Suppressor macrophage treated with lipopolysaccharide for 1 hour (primary cell): ENCODE data around the gene NUDT9.
"Not testable (repeated sequence)": the region's sequence is repeated elsewhere in the genome, so short reads cannot be mapped to it uniquely, and the experiment has no call there.

Experiments
- DNase-seq, 3 donors: peaks; one replicate each; pipeline ENCODE4 v3.0.0-alpha.2; 2020 to 2022

The NUDT9 gene, protein sequence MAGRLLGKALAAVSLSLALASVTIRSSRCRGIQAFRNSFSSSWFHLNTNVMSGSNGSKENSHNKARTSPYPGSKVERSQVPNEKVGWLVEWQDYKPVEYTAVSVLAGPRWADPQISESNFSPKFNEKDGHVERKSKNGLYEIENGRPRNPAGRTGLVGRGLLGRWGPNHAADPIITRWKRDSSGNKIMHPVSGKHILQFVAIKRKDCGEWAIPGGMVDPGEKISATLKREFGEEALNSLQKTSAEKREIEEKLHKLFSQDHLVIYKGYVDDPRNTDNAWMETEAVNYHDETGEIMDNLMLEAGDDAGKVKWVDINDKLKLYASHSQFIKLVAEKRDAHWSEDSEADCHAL

DNA sequence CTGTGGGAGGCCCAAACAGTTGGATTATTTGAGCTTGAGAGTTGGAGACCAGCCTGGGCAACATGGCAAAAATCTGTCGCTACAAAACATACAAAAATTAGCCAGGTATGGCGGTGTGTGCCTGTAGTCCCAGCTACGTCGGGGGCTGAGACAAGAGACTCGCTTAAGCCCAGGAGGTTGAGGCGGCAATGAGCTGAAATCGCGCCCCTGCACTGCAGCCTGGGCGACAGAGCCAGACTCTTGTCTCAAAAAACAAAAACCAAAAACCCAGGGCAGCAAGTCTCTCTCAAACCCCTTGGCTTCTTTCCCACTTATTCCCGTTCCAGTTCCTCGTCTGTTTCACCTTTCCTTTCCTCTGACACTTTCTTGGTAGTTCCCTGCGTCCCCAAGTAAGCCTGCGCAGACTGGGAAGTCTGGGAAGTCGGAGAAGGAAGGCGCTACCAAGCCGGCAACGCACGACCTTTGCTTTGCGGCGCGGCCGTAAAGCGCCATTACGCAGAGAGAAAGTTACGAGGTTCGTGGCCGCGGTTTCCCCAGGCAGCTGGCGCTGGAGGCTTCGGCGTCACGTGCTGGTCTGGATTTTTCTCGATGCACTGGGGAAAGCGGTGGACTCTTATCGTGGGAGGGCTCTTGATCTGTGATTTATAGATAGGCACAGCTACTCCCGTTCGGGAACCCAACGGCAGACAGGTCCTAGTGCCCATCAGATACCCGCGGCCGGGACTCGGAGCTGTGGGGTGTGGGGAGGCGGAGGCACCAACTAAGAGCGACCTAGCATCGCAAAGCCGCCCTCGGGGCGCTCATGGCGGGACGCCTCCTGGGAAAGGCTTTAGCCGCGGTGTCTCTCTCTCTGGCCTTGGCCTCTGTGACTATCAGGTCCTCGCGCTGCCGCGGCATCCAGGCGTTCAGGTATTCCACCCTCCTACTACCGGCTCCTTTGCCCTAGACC, at the start of gene NUDT9:
Gene NUDT9 (plus strand): TSS at position 470 of the 949 bp plus-strand sequence. CDS start 333 bp downstream, at position 803.
- peak; percentile 94 to 96 (median 95) for DNase-seq

GRCh38 chr4:87375719-87376291, 46.6 kb upstream of the NUDT9 start:
- peak; percentile 67 to 76 (median 76) for DNase-seq

DNA sequence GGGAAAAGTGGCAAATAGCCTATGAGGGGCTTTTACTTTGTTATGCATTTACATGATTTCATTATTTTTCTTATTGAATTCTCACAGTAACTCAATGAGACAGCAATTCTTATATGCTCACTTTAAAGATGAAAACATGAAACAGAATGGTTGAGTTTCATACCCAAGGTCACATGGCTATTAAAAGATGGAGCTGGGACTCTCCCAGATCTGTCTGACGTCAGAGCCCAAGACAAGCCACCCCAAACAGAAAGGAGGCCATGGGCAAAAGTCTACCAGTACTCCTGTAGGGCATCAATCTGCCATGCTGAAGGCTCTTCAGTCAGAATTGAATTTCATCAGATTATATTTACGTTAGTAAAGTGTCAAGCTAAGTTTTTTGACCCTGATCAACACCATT, 44.6 kb upstream of the NUDT9 start:
- no peak for DNase-seq

- DNase-seq = no peak
Observed at GRCh38 chr4:87382116-87382515, 40.3 kb upstream of the NUDT9 start.

DNA sequence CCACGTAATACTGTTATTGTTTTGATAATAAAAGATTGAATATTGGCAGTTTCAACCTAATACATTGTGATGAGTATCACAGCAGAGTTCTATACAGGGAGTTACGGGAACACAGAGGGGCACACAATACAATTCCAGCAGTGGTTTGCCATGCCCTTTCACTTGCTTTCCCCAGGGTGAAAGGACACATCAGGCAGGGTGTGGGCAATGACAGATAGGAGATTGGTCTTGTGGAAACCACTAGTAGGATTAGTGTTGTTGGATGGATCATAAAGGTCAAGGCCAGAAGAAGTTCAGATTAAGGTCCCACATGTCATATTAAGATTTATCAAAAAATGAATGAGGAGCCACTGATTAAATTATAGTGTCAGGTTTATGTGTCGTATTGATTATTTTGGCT, 39.4 kb upstream of the NUDT9 start:
- no peak for DNase-seq

- not testable (repeated sequence) for DNase-seq
Observed at GRCh38 chr4:87384466-87385132, 37.8 kb upstream of the NUDT9 start.

GRCh38 chr4:87387237-87387636, 35.1 kb upstream of the NUDT9 start:
- no peak for DNase-seq

DNA sequence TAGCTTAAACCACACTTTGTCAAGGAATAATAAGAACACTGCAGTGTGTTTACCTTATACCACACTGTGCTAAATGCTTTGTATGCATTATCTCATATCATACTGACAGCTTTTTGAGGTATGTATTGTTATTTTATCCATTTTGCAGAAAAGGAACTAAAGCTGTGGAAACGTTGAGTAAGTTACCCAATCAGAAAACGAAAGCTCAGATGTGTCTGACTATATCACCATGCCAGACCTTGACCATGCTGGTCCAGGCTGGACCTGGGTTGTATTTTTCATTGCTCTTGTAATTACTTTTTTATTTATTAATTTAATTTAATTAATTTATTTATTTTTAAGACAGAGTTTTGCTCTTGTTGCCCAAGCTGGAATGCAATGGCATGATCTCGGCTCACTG, 33.5 kb upstream of the NUDT9 start:
- peak; percentile 50 to 70 (median 56) for DNase-seq

- not testable (repeated sequence) for DNase-seq
Observed at GRCh38 chr4:87390055-87390454, 32.3 kb upstream of the NUDT9 start.

DNA sequence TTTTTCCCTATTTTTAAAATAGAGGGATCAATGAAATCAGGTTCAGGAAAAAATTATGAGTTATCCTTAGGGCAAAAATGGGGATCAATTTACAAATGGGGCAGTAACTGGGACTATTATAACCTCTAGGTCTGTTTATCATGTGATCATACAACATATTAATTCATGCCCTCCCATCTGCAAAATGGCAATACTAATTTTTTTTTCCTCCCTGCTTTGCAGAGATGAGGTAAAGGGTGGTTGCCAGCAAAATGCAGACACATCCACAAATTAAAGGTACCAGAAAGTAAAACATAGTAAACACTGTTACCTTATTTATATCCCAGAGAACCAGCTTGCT, 31.9 kb upstream of the NUDT9 start:
- DNase-seq = no peak

- DNase-seq = peak; percentile 94 to 97 (median 96)
Observed at GRCh38 chr4:87390891-87391575, 31.3 kb upstream of the NUDT9 start, which contains the start of gene HSD17B11. Gene HSD17B11 (minus strand): TSS chr4:87391188. CDS start chr4:87391070, 118 bp downstream.

DNA sequence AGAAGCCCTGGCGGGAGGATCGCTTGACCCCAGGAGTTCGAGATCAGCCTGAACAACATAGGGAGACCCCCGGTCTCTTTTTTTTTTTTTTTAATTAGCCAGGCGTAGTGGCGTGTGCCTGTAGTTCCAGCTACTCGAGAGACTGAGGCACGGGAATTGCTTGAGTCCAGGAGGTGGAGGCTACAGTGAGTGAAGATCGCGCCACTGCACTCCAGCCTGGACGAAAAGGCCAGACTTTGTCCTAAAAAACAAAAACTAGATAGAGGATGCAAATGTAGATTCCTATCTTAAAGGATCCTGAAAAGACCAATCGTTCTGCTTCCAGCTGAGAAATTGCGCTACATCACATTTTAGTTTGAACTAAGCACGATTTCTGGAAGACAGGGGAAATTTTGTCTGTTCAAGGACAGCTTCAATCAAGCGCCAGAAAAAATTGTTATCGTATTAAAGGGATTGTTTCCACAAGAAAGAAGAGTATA, 30.8 kb upstream of the NUDT9 start:
- DNase-seq = no peak

DNA sequence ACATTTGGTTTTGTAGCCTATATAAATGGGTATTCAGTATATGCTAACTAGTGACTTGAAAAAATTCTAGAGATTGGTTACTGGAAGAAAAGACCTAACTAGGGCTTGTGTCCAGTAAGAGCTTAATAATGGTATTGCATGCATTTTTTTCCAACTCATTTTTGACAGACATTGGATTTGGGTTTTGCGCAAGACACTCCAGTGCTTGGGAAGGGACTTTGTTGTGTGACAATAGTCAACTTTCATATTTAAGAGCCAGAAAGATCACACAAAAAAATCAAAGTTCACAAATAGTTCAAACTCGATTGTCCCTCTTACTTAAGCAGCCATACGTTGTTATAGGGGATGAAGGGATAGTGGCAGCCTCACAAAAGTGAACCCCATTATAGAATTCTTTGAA, 30.2 kb upstream of the NUDT9 start:
- no peak for DNase-seq

DNA sequence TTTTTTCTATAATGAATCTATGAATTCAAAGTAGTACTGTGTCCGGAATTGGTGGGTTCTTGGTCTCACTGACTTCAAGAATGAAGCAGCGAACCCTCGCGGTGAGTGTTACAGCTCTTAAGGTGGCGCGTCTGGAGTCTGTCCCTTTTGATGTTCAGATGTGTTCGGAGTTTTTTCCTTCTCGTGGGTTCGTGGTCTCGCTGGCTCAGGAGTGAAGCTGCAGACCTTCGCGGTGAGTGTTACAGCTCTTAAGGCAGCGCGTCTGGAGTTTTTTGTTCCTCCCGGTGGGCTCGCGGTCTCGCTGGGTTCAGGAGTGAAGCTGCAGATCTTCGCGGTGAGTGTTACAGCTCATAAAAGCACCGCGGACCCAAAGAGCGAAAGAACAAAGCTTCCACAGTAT, 27.3 kb upstream of the NUDT9 start:
- DNase-seq = not testable (repeated sequence)

DNA sequence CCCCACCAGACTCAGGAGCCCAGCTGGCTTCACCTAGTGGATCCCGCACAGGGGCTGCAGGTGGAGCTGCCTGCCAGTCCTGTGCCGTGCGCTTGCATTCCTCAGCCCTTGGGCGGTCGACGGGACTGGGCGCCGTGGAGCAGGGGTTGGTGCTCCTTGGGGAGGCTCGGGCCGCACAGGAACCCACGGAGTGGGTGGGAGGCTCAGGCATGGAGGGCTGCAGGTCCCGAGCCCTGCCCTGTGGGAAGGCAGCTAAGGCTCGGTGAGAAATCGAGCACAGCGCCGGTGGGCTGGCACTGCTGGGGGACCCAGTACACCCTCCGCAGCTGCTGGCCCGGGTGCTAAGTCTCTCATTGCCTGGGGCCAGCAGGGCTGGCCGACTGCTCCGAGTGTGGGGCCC, 26.5 kb upstream of the NUDT9 start:
- DNase-seq = not testable (repeated sequence)

DNA sequence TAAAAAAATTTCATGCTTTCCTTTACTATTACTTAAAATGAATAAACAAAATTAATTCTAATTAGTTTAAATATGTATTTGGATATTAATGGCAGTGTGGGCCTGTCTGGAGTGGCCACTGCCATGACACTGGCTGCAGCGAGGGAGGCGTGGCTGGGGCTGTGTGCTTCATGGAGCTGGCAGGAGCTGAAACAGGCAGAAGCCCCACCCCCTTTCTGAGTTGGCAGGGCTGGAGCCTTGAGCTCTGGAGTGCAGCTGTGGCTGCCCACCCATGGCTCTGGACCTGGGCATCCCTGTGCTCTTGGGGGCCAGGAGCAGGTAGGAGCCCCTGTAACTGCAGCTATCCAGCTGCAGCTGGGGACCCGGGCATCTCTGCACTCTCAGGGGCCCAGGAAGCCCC, 23.2 kb upstream of the NUDT9 start:
- no peak for DNase-seq

GRCh38 chr4:87399954-87400353, 22.4 kb upstream of the NUDT9 start:
- no peak for DNase-seq

DNA sequence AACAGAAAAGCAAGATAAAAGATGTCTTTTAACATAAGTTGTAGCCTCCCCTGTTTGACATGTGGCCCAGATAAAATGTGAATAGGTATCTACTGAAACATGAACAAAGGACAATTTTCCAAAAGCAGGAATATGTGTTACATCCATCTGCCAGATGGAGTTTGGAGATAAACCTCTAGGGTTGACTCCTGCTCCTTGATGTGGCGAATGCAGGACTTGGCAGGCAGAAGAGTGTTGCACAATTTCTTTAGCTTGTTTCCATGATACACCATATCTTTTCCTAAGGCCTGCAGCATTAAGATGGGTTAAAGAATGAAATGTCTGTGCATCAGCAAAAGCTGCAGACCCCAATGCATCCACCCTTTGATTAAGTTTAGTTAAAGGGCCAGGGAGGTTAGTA, 18.6 kb upstream of the NUDT9 start:
- DNase-seq = not testable (repeated sequence)

DNA sequence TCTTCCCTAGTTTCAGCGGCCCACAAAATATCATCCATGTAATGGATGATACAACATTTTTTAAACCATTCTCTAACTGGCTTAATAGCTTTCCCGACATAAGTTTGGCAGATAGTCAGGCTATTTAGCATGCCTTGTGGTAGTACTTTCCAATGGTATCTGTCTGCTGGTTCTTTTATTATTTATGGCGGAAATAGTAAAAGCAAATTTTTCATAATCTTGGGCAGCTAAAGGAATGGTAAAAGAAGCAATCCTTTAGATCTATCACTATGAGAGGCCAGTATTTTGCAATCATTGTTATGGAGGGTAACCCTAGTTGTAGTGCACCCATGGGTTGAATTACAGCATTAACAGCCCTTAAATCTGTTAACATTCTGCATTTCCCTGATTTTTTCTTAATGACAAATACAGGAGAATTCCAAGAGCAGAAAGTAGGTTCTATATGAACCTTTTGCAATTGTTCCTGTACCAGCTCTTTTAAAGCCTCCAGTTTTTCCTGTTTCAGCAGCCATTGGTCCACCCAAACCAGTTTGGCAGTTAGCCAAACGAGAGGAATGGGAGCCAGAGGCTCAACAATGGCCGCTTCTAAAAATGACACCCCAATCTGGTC, 17.1 kb upstream of the NUDT9 start:
- DNase-seq = no peak

GRCh38 chr4:87406462-87406861, 15.9 kb upstream of the NUDT9 start:
- no peak for DNase-seq

DNA sequence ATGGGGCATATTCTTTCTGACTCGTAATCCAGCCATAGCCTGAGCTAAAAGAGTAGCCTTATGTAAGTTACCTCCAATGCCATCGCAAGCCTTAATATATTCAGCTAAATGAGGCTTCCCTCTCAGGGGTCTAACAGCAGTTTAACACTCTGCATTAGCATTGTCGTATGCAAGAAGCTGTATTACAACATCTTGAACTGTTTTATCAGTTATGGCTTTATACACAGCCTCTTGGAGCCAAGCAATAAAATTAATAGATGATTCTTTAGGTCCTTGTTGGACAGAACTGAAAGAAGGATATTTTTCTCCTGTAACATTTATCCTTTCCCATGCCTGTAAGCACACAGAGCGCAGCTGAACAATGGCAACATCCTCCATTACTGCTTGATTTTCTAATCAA, 15.5 kb upstream of the NUDT9 start:
- not testable (repeated sequence) for DNase-seq
